ENCODE data around the gene FTO. TPM values are rescaled to one million over a fixed set of nuclear protein-coding genes. Genes with fewer than 3 reads are reported as not detected.

Gene FTO
- total RNA-seq, 1 donor from 2014 or later = 110 TPM

GRCh38 chr16:53673189-53673588 lies 30.8 kb upstream of the FTO start:
- no peaks in the 10 kb centered on the region for H3K36me3 ChIP-seq
- no peak overlapping the region for H3K27ac ChIP-seq
- no peak for DNase-seq (ENCODE audit: low spot score)
- H3K9ac ChIP-seq = no peak overlapping the region
- no peaks in the 10 kb centered on the region for H3K9me3 ChIP-seq (ENCODE audit: low read depth)
- no peaks in the 10 kb centered on the region for H3F3A ChIP-seq (ENCODE audit: low read depth)
- H3K4me1 Mint-ChIP-seq = no peaks in the 10 kb centered on the region
- no peak overlapping the region for H3K4me2 ChIP-seq
- no peak overlapping the region for H3K27ac Mint-ChIP-seq
- peaks cover 6% of the 10 kb centered on the region for H3K4me1 ChIP-seq
- no peaks in the 10 kb centered on the region for H3K27me3 Mint-ChIP-seq (ENCODE audit: insufficient read depth, low read depth)
- no peak overlapping the region for H2AFZ ChIP-seq (replicated peaks)
- no peak overlapping the region for H3K4me3 Mint-ChIP-seq
- H3K4me3 ChIP-seq = no peak overlapping the region
- TF ChIP-seq EZH2 (IDR thresholded peaks at IDR 0.05) = no peak
- TF ChIP-seq EZH2phosphoT487 (IDR thresholded peaks at IDR 0.05) = no peak
- no peak for TF ChIP-seq CTCF (IDR thresholded peaks at IDR 0.05)
- no peaks in the 10 kb centered on the region for H4K20me1 ChIP-seq (ENCODE audit: low read depth)
- peaks cover 2% of the 10 kb centered on the region for H3K36me3 Mint-ChIP-seq
- H3K9me3 Mint-ChIP-seq = no peaks in the 10 kb centered on the region
- H3K27me3 ChIP-seq = no peaks in the 10 kb centered on the region
- no peaks in the 10 kb centered on the region for H3K79me2 ChIP-seq (ENCODE audit: low read depth)

GRCh38 chr16:53678155-53678554 lies 25.8 kb upstream of the FTO start:
- Mint-ChIP-seq H3K27me3 (ENCODE audit: insufficient read depth, low read depth) (peaks cover 2% of the 10 kb centered on the region), H3K27ac (no peak overlapping the region), H3K36me3 (peaks cover 5% of the 10 kb centered on the region), H3K4me1 (no peaks in the 10 kb centered on the region), H3K4me3 (no peak overlapping the region), H3K9me3 (no peaks in the 10 kb centered on the region)
- Histone ChIP-seq H3K4me2 (no peak overlapping the region), H3K27me3 (no peaks in the 10 kb centered on the region), H3K36me3 (no peaks in the 10 kb centered on the region), H3F3A (ENCODE audit: low read depth) (no peaks in the 10 kb centered on the region), H3K27ac (no peak overlapping the region), H3K4me3 (no peak overlapping the region), H3K9ac (no peak overlapping the region), H4K20me1 (ENCODE audit: low read depth) (no peaks in the 10 kb centered on the region), H3K79me2 (ENCODE audit: low read depth) (no peaks in the 10 kb centered on the region), H3K4me1 (no peaks in the 10 kb centered on the region), H3K9me3 (ENCODE audit: low read depth) (no peaks in the 10 kb centered on the region), H2AFZ (replicated peaks) (no peak overlapping the region)
- TF ChIP-seq CTCF (IDR thresholded peaks at IDR 0.05) = no peak
- TF ChIP-seq EZH2 (IDR thresholded peaks at IDR 0.05) = no peak
- no peak for TF ChIP-seq EZH2phosphoT487 (IDR thresholded peaks at IDR 0.05)
- no peak for DNase-seq (ENCODE audit: low spot score)

- Mint-ChIP-seq H3K27me3 (ENCODE audit: insufficient read depth, low read depth) (peaks cover 2% of the 10 kb centered on the region), H3K9me3 (no peaks in the 10 kb centered on the region), H3K36me3 (peaks cover 11% of the 10 kb centered on the region), H3K27ac (no peak overlapping the region), H3K4me1 (no peaks in the 10 kb centered on the region), H3K4me3 (no peak overlapping the region)
- no peak for DNase-seq (ENCODE audit: low spot score)
- Histone ChIP-seq H3K9me3 (ENCODE audit: low read depth) (no peaks in the 10 kb centered on the region), H2AFZ (replicated peaks) (no peak overlapping the region), H3K4me2 (no peak overlapping the region), H3K79me2 (ENCODE audit: low read depth) (no peaks in the 10 kb centered on the region), H3K9ac (no peak overlapping the region), H3K27ac (no peak overlapping the region), H3K27me3 (no peaks in the 10 kb centered on the region), H3K4me3 (no peak overlapping the region), H3F3A (ENCODE audit: low read depth) (no peaks in the 10 kb centered on the region), H4K20me1 (ENCODE audit: low read depth) (no peaks in the 10 kb centered on the region), H3K36me3 (no peaks in the 10 kb centered on the region), H3K4me1 (no peaks in the 10 kb centered on the region)
- TF ChIP-seq EZH2 (IDR thresholded peaks at IDR 0.05) (no peak), EZH2phosphoT487 (IDR thresholded peaks at IDR 0.05) (no peak), CTCF (IDR thresholded peaks at IDR 0.05) (no peak)
Observed at GRCh38 chr16:53678756-53679343, 25.1 kb upstream of the FTO start.
